Type B pancreatic cell (in vitro differentiated cells): Measurements from ENCODE around the gene TEX54. TPM values are rescaled to one million over a fixed set of nuclear protein-coding genes. Genes with fewer than 3 reads are reported as not detected.
A peak's percentile ranks its signal among the peaks of the same experiment; 100 is the strongest.

Source experiments
- DNase-seq: peaks from one replicate; pipeline ENCODE4 v3.0.0; 2021; ENCODE audit warnings: mixed read lengths; ENCODE audit not compliant: unreplicated experiment; ENCODE audit errors: extremely low spot score
- H3K27ac Mint-ChIP-seq: 2 replicates; pipeline ENCODE4 v1.8.0; 2021; ENCODE audit warnings: mild to moderate bottlenecking, mixed read lengths
- H3K27me3 Mint-ChIP-seq: 2 replicates; pipeline ENCODE4 v1.8.0; 2021; ENCODE audit warnings: mixed read lengths
- H3K36me3 Mint-ChIP-seq: 2 replicates; pipeline ENCODE4 v1.8.0; 2021; ENCODE audit warnings: mixed read lengths
- H3K4me1 Mint-ChIP-seq: one replicate; pipeline ENCODE4 v1.8.0; 2021; ENCODE audit warnings: mixed read lengths; ENCODE audit not compliant: unreplicated experiment
- H3K4me3 Mint-ChIP-seq: 2 replicates; pipeline ENCODE4 v1.8.0; 2021; ENCODE audit warnings: mild to moderate bottlenecking, mixed read lengths
- H3K9me3 Mint-ChIP-seq: 2 replicates; pipeline ENCODE4 v1.8.0; 2021; ENCODE audit warnings: mixed read lengths
- total RNA-seq: library from RNA; stranded (reverse); gene quantifications from 2 replicates; pipeline ENCODE4 v1.2.1, GENCODE V29; 2021; ENCODE audit warnings: low replicate concordance
- TF ChIP-seq, protein P1 (sequence below): fragments of 200-600 bp; sonication (generic); conservative IDR thresholded peaks from 2 replicates; pipeline ENCODE4 v1.5.0; 2021; ENCODE audit warnings: antibody characterized with exemption, mild to moderate bottlenecking

Gene TEX54
- total RNA-seq, 1 donor from 2014 or later = not detected

DNA sequence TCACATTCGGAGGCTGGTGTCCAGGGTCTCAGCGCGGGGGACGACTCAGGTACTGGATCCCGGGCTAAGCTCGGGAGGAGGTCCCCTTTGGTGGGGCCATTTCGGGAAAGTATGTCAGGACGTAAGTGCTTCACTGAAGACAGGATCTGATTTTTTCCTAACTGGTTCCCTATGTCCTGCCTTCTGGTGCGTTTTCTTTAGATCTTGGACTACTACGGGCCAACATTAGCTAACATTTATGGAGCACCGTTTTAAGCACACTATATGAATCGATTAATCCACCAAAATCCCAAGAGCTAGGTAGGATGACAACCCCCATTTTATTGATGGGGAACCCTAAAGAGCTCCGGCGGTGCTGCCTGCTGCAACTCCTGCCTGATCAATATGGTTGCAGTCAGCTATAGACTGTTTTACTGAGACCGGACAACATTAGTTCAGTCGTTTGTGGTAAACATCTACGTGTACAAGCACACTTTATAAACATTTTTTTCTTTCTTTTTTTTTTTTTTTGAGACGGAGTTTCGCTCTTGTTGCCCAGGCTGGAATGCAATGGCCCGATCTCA is 23.8 kb upstream of the TEX54 start:
- TF ChIP-seq, protein P1, sequence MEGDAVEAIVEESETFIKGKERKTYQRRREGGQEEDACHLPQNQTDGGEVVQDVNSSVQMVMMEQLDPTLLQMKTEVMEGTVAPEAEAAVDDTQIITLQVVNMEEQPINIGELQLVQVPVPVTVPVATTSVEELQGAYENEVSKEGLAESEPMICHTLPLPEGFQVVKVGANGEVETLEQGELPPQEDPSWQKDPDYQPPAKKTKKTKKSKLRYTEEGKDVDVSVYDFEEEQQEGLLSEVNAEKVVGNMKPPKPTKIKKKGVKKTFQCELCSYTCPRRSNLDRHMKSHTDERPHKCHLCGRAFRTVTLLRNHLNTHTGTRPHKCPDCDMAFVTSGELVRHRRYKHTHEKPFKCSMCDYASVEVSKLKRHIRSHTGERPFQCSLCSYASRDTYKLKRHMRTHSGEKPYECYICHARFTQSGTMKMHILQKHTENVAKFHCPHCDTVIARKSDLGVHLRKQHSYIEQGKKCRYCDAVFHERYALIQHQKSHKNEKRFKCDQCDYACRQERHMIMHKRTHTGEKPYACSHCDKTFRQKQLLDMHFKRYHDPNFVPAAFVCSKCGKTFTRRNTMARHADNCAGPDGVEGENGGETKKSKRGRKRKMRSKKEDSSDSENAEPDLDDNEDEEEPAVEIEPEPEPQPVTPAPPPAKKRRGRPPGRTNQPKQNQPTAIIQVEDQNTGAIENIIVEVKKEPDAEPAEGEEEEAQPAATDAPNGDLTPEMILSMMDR = no peak
- no peaks in the 10 kb centered on the region for H3K27me3 Mint-ChIP-seq
- H3K4me1 Mint-ChIP-seq = peaks cover 60% of the 10 kb centered on the region
- peak overlapping the region; percentile 97 for H3K4me3 Mint-ChIP-seq
- H3K36me3 Mint-ChIP-seq = peaks cover 38% of the 10 kb centered on the region
- DNase-seq = no peak
- no peaks in the 10 kb centered on the region for H3K9me3 Mint-ChIP-seq
- H3K27ac Mint-ChIP-seq = peak overlapping the region; percentile 96

- peak overlapping the region; percentile 96 for H3K27ac Mint-ChIP-seq
- peak; percentile 99 for DNase-seq
- TF ChIP-seq, protein P1 = no peak
- H3K9me3 Mint-ChIP-seq = no peaks in the 10 kb centered on the region
- H3K36me3 Mint-ChIP-seq = peaks cover 38% of the 10 kb centered on the region
- H3K4me3 Mint-ChIP-seq = peak overlapping the region; percentile 97
- H3K27me3 Mint-ChIP-seq = no peaks in the 10 kb centered on the region
- peaks cover 56% of the 10 kb centered on the region for H3K4me1 Mint-ChIP-seq
These were observed 23.1 kb upstream of the TEX54 start for GRCh38 chr11:62855571-62856332.

GRCh38 chr11:62854825-62855570 is 22.4 kb upstream of the TEX54 start:
- Mint-ChIP-seq H3K27me3 (no peaks in the 10 kb centered on the region), H3K4me3 (peak overlapping the region; percentile 97), H3K36me3 (peaks cover 38% of the 10 kb centered on the region), H3K9me3 (no peaks in the 10 kb centered on the region), H3K27ac (peak overlapping the region; percentile 96), H3K4me1 (peaks cover 52% of the 10 kb centered on the region)
- no peak for DNase-seq
- TF ChIP-seq, protein P1 = no peak

- Mint-ChIP-seq H3K27me3 (no peaks in the 10 kb centered on the region), H3K4me3 (peak overlapping the region; percentile 97), H3K4me1 (peaks cover 44% of the 10 kb centered on the region), H3K27ac (peak overlapping the region; percentile 96), H3K9me3 (no peaks in the 10 kb centered on the region), H3K36me3 (peaks cover 38% of the 10 kb centered on the region)
- TF ChIP-seq, protein P1 = no peak
- DNase-seq = no peak
These were observed 21.6 kb upstream of the TEX54 start for GRCh38 chr11:62854013-62854824.

- no peaks in the 10 kb centered on the region for H3K27me3 Mint-ChIP-seq
- H3K27ac Mint-ChIP-seq = peak overlapping the region; percentile 96
- H3K9me3 Mint-ChIP-seq = no peaks in the 10 kb centered on the region
- H3K4me1 Mint-ChIP-seq = peaks cover 38% of the 10 kb centered on the region
- no peak for DNase-seq
- peaks cover 38% of the 10 kb centered on the region for H3K36me3 Mint-ChIP-seq
- H3K4me3 Mint-ChIP-seq = peak overlapping the region; percentile 97
- TF ChIP-seq, protein P1 = no peak
These were observed 20.8 kb upstream of the TEX54 start for GRCh38 chr11:62853279-62853965.
